Measurements from ENCODE around the gene DUSP5.

Gene DUSP5

GRCh38 chr10:110501142-110501937 lies 3.6 kb downstream of the DUSP5 start:
- Mint-ChIP-seq H3K4me3 (peak overlapping the region; percentile 99), H3K4me1 (ENCODE audit: low read depth) (peaks cover 76% of the 10 kb centered on the region), H3K9me3 (no peaks in the 10 kb centered on the region), H3K27ac (peak overlapping the region; percentile 93), H3K27me3 (ENCODE audit: low read depth) (no peaks in the 10 kb centered on the region), H3K36me3 (ENCODE audit: low read depth) (peaks cover 67% of the 10 kb centered on the region)

GRCh38 chr10:110502072-110502845 lies 4.6 kb downstream of the DUSP5 start:
- Mint-ChIP-seq H3K27ac (peak overlapping the region; percentile 93), H3K27me3 (ENCODE audit: low read depth) (no peaks in the 10 kb centered on the region), H3K4me1 (ENCODE audit: low read depth) (peaks cover 77% of the 10 kb centered on the region), H3K36me3 (ENCODE audit: low read depth) (peaks cover 76% of the 10 kb centered on the region), H3K4me3 (peak overlapping the region; percentile 99), H3K9me3 (no peaks in the 10 kb centered on the region)

- Mint-ChIP-seq H3K27ac (peak overlapping the region; percentile 93), H3K9me3 (no peaks in the 10 kb centered on the region), H3K4me3 (peak overlapping the region; percentile 99), H3K4me1 (ENCODE audit: low read depth) (peaks cover 80% of the 10 kb centered on the region), H3K27me3 (ENCODE audit: low read depth) (no peaks in the 10 kb centered on the region), H3K36me3 (ENCODE audit: low read depth) (peaks cover 82% of the 10 kb centered on the region)
These were observed 5.2 kb downstream of the DUSP5 start for GRCh38 chr10:110502851-110503301.

GRCh38 chr10:110503528-110504110 lies 5.9 kb downstream of the DUSP5 start:
- Mint-ChIP-seq H3K36me3 (ENCODE audit: low read depth) (peaks cover 90% of the 10 kb centered on the region), H3K27ac (peak overlapping the region; percentile 93), H3K4me3 (peak overlapping the region; percentile 99), H3K9me3 (no peaks in the 10 kb centered on the region), H3K4me1 (ENCODE audit: low read depth) (peaks cover 88% of the 10 kb centered on the region), H3K27me3 (ENCODE audit: low read depth) (no peaks in the 10 kb centered on the region)

- H3K4me1 Mint-ChIP-seq (ENCODE audit: low read depth): peaks cover 94% of the 10 kb centered on the region
- H3K9me3 Mint-ChIP-seq: no peaks in the 10 kb centered on the region
- no peaks in the 10 kb centered on the region for H3K27me3 Mint-ChIP-seq (ENCODE audit: low read depth)
- H3K27ac Mint-ChIP-seq: peak overlapping the region; percentile 93
- peak overlapping the region; percentile 99 for H3K4me3 Mint-ChIP-seq
- peaks cover 90% of the 10 kb centered on the region for H3K36me3 Mint-ChIP-seq (ENCODE audit: low read depth)
These were observed 6.5 kb downstream of the DUSP5 start for GRCh38 chr10:110504111-110504735.

GRCh38 chr10:110505130-110505770 lies 7.5 kb downstream of the DUSP5 start:
- no peaks in the 10 kb centered on the region for H3K27me3 Mint-ChIP-seq (ENCODE audit: low read depth)
- H3K27ac Mint-ChIP-seq: peak overlapping the region; percentile 93
- H3K9me3 Mint-ChIP-seq: no peaks in the 10 kb centered on the region
- H3K36me3 Mint-ChIP-seq (ENCODE audit: low read depth): peaks cover 86% of the 10 kb centered on the region
- H3K4me3 Mint-ChIP-seq: peak overlapping the region; percentile 38
- peaks cover 87% of the 10 kb centered on the region for H3K4me1 Mint-ChIP-seq (ENCODE audit: low read depth)

GRCh38 chr10:110506448-110506847 lies 8.7 kb downstream of the DUSP5 start:
- H3K4me3 Mint-ChIP-seq: peak overlapping the region; percentile 42
- H3K27ac Mint-ChIP-seq: peak overlapping the region; percentile 62
- no peaks in the 10 kb centered on the region for H3K27me3 Mint-ChIP-seq (ENCODE audit: low read depth)
- H3K36me3 Mint-ChIP-seq (ENCODE audit: low read depth): peaks cover 87% of the 10 kb centered on the region
- peaks cover 82% of the 10 kb centered on the region for H3K4me1 Mint-ChIP-seq (ENCODE audit: low read depth)
- no peaks in the 10 kb centered on the region for H3K9me3 Mint-ChIP-seq

- no peak overlapping the region for H3K4me3 Mint-ChIP-seq
- H3K27ac Mint-ChIP-seq: no peak overlapping the region
- no peaks in the 10 kb centered on the region for H3K9me3 Mint-ChIP-seq
- no peaks in the 10 kb centered on the region for H3K27me3 Mint-ChIP-seq (ENCODE audit: low read depth)
- peaks cover 91% of the 10 kb centered on the region for H3K36me3 Mint-ChIP-seq (ENCODE audit: low read depth)
- peaks cover 82% of the 10 kb centered on the region for H3K4me1 Mint-ChIP-seq (ENCODE audit: low read depth)
These were observed 9.6 kb downstream of the DUSP5 start for GRCh38 chr10:110507346-110507745.

- Mint-ChIP-seq H3K9me3 (no peaks in the 10 kb centered on the region), H3K4me3 (no peak overlapping the region), H3K4me1 (ENCODE audit: low read depth) (peaks cover 79% of the 10 kb centered on the region), H3K27me3 (ENCODE audit: low read depth) (no peaks in the 10 kb centered on the region), H3K36me3 (ENCODE audit: low read depth) (peaks cover 91% of the 10 kb centered on the region), H3K27ac (peak overlapping the region; percentile 52)
These were observed 10.6 kb downstream of the DUSP5 start for GRCh38 chr10:110508159-110508788.

GRCh38 chr10:110508806-110509544 lies 11.3 kb downstream of the DUSP5 start:
- Mint-ChIP-seq H3K4me3 (peak overlapping the region; percentile 25), H3K9me3 (no peaks in the 10 kb centered on the region), H3K27me3 (ENCODE audit: low read depth) (no peaks in the 10 kb centered on the region), H3K36me3 (ENCODE audit: low read depth) (peaks cover 92% of the 10 kb centered on the region), H3K4me1 (ENCODE audit: low read depth) (peaks cover 74% of the 10 kb centered on the region), H3K27ac (peak overlapping the region; percentile 52)

- peaks cover 68% of the 10 kb centered on the region for H3K4me1 Mint-ChIP-seq (ENCODE audit: low read depth)
- H3K4me3 Mint-ChIP-seq: no peak overlapping the region
- H3K36me3 Mint-ChIP-seq (ENCODE audit: low read depth): peaks cover 90% of the 10 kb centered on the region
- H3K27me3 Mint-ChIP-seq (ENCODE audit: low read depth): no peaks in the 10 kb centered on the region
- H3K9me3 Mint-ChIP-seq: no peaks in the 10 kb centered on the region
- H3K27ac Mint-ChIP-seq: no peak overlapping the region
These were observed 11.9 kb downstream of the DUSP5 start for GRCh38 chr10:110509560-110509959.

- peaks cover 88% of the 10 kb centered on the region for H3K36me3 Mint-ChIP-seq (ENCODE audit: low read depth)
- peaks cover 63% of the 10 kb centered on the region for H3K4me1 Mint-ChIP-seq (ENCODE audit: low read depth)
- no peaks in the 10 kb centered on the region for H3K9me3 Mint-ChIP-seq
- no peak overlapping the region for H3K27ac Mint-ChIP-seq
- no peak overlapping the region for H3K4me3 Mint-ChIP-seq
- no peaks in the 10 kb centered on the region for H3K27me3 Mint-ChIP-seq (ENCODE audit: low read depth)
These were observed 12.4 kb downstream of the DUSP5 start for GRCh38 chr10:110510086-110510485.

- no peaks in the 10 kb centered on the region for H3K9me3 Mint-ChIP-seq
- peaks cover 57% of the 10 kb centered on the region for H3K4me1 Mint-ChIP-seq (ENCODE audit: low read depth)
- no peaks in the 10 kb centered on the region for H3K27me3 Mint-ChIP-seq (ENCODE audit: low read depth)
- H3K27ac Mint-ChIP-seq: peak overlapping the region; percentile 9
- peaks cover 84% of the 10 kb centered on the region for H3K36me3 Mint-ChIP-seq (ENCODE audit: low read depth)
- no peak overlapping the region for H3K4me3 Mint-ChIP-seq
These were observed 13.0 kb downstream of the DUSP5 start for GRCh38 chr10:110510730-110511129.

Measured in T-helper 1 cell treated with Interleukin-12 subunit alpha and Interleukin-12 subunit beta and Interleukin-4 antibody, amounts not matched to agents 30 μg/mL and 1 μg/mL, for 36 hours (primary cell).